MM.1S (cell line): ENCODE data around the gene CIB4.

Experiments used
- CTCF ChIP-seq: fragments of 300-600 bp; sonication (generic); IDR thresholded peaks from 2 replicates; pipeline ENCODE4 v1.5.1; 2016; ENCODE audit warnings: antibody characterized with exemption, low read length, mixed read lengths
- EZH2 ChIP-seq: fragments of 300-600 bp; sonication (generic); optimal IDR thresholded peaks from 2 replicates; pipeline ENCODE3; 2017; ENCODE audit warnings: low read depth, mild to moderate bottlenecking, antibody characterized with exemption, low read length, mixed read lengths

- TF ChIP-seq CTCF (peak; percentile 13; the same call in 1 of the 2 replicates), EZH2 (no peak)
These were observed 25.8 kb downstream of the CIB4 start for GRCh38 chr2:26615336-26615859.
